Endometrium (tissue), 2 donors: Measurements from ENCODE around the gene GIPR.
"Not testable (repeated sequence)": the region's sequence is repeated elsewhere in the genome, so short reads cannot be mapped to it uniquely, and the experiment has no call there.

Experiments
- FAIRE-seq: peaks from 2 replicates; lab custom pipeline; 2012; peaks lifted over from hg19 to GRCh38; lab: Jason Lieb, UNC
- donor health status: control.
- donor health status: control.

The GIPR gene

GRCh38 chr19:45692187-45693105 is 24.4 kb downstream of the GIPR start, which contains the start of gene QPCTL:
Gene QPCTL (plus strand): TSS chr19:45692666. CDS start chr19:45692704, 38 bp downstream.
- peak; percentile 94 for FAIRE-seq

GRCh38 chr19:45693106-45693788 is 25.2 kb downstream of the GIPR start:
- FAIRE-seq: no peak

- no peak for FAIRE-seq
Observed at GRCh38 chr19:45701676-45702075, 33.7 kb downstream of the GIPR start.

GRCh38 chr19:45705115-45705514 is 37.1 kb downstream of the GIPR start:
- no peak for FAIRE-seq

DNA sequence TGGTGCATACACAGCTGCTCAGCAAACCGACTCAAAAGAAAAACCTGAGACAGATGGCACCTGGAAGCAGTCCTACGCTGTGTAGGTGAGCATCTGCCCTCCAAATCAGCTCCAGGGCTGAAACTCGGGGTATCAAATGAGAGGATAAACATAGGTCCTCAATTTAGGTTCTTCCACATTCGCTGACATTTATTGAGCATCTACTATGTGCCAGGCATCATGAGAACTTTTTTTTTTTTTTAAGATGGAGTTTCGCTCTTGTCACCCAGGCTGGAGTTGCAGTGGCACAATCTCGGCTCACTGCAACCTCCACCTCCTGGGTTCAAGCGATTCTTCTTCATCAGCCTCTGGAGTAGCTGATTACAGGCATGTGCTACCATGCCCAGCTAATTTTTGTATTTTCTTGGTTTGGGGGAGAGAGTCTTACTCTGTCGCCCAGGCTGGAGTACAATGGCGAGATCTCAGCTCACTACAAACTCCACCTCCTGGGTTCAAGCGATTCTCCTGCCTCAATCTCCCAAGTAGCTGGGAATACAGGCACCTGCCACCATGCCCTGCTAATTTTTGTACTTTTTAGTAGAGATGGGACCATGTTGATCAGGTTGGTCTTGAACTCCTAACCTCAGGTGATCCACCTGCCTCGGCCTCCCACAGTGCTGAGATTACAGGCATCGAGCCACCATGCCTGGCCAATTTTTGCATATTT is 37.8 kb downstream of the GIPR start:
- FAIRE-seq: no peak

DNA sequence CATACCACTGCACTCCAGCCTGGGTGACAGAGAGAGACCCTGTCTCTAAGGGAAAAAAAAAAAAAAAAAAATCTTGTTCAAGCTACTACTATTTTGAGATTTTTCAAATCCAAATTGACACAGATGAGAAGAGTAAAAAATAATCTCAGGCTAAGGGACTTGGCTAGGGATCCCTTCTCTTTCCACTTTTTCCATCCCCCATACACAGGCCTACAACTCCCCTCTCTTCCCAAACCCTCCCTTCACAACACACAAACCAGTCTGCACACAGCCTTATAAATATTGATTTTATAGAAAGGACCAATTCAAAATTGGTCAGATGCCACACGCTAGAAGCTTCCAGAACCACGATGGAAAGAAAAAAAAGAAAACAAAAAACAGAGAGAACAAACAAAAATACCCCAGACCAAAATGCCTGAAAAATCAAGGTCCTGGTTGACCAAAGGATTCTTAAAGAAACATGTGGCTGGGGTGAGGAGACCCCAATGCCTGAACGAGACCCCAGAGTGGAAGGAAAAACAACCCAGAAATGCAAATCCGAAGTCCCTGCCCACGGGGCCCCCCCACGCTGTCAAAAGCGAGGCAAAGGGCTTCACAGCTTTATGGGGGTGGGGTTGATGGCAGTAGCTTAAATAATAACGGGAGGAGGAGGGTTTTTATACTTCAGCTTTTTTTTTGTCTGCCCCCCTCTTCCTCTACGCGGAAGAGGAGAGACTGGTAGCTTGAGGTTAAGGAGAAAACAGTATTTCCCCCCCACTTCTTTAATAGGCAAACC is 42.5 kb downstream of the GIPR start:
- no peak for FAIRE-seq

- FAIRE-seq: no peak
Observed at GRCh38 chr19:45711851-45712698, 44.1 kb downstream of the GIPR start.

- FAIRE-seq: no peak
Observed at GRCh38 chr19:45712699-45713067, 44.7 kb downstream of the GIPR start.

DNA sequence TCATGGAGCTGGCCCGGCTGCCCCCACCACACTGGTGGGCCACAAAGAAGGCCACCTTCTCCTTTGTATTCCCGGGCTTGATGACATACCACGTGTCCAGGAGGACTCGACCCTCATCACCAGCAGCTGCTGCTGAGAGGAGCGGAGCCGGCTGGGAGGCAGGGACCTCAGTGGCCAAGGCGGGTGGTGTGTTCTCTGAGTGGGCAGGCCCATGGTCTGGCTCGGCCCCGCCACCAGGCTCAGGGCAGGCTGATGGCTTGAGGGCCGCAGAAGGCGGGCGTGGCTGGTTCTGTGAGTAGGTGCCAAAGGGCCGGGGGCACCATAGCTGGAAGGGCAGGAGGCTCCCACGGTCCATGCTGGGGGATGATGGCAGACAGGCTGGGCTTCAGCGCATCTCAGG is 45.1 kb downstream of the GIPR start:
- FAIRE-seq: no peak

DNA sequence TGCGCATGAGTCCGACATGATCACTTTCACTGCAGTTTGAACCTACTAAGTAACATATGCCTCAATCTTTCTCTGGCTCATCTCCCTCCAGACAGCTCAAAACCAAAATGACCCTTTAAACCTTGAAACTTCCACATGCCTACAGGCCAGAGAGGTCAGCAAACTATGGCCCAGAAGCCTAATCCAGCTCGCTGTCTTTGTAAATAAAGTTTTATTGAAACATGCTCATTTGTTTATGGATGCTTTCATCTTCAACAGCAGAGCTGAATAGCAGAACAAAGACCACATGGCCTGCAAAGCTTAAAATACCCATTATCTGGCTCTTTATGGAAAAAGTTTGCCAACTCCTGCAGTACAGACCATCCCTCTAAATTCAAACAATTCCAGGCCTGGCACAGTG is 47.1 kb downstream of the GIPR start:
- FAIRE-seq: no peak

DNA sequence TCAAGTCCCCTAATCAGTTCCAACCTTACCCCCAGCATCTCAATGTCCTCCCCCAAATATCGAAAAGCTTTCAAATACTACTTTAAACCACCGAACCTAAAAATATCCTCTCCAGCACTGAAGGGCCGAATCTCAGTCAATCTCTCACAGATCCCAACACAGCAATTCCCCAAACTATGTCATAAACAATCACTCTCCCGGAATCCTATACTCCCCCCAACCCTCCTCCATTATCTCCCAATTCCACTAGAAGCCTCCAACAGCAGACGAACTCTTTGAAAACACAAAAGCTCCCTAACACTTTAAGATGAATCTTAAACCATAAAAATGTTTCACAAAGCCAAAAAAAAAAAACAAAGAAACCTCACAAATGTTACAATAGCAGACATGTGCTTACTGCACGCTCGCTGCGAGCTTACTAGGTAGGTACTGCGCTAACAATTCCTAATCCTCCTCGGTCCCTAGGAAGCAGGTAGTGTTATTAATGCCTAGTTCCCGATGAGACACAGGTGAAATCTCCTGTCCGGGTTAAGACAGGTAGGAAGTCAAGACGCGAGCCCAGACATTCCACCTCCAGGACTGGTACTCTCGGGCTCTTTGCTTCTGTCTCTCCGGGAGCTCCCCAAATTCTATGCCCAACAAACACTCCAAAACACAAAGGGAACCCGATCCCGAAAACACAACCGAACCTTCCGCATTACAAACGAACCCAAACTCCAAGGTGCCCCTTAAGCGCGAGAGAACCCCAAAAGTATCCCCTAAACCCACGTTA is 48.5 kb downstream of the GIPR start:
- FAIRE-seq: no peak

- peak; percentile 99 for FAIRE-seq
Observed at GRCh38 chr19:45717131-45717982, 49.3 kb downstream of the GIPR start.

GRCh38 chr19:45717983-45718650 is 50.1 kb downstream of the GIPR start:
- no peak for FAIRE-seq

DNA sequence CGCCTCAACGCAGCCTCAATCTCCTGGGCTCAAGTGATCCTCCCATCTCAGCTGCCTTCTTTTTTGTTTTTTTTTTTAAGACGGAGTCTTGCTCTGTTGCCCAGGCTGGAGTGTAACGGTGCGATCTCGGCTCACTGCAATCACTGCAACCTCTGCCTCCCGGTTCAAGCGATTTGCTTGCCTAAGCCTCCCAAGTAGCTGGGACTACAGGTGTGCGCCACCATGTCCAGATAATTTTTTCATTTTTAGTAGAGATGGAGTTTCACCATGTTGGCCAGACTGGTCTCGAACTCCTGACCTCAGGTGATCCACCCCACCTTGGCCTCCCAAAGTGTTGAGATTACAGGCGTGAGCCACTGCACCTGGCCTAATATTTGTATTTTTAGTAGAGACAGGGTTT is 52.0 kb downstream of the GIPR start:
- not testable (repeated sequence) for FAIRE-seq

- FAIRE-seq: not testable (repeated sequence)
Observed at GRCh38 chr19:45728683-45729082, 60.7 kb downstream of the GIPR start.

- no peak for FAIRE-seq
Observed at GRCh38 chr19:45729800-45730290, 61.8 kb downstream of the GIPR start.

GRCh38 chr19:45730368-45731288 is 62.6 kb downstream of the GIPR start, which contains the start of gene FBXO46:
Gene FBXO46 (minus strand): TSS chr19:45730896. CDS start chr19:45713495, 17,401 bp downstream.
- peak; percentile 98 for FAIRE-seq
